Measurements from ENCODE around the gene USF2. TPM values are rescaled to one million over a fixed set of nuclear protein-coding genes. Genes with fewer than 3 reads are reported as not detected.

Gene USF2
- polyA plus RNA-seq, 1 experiment, result 55.6 TPM

GRCh38 chr19:35320065-35320713 lies 51.4 kb downstream of the USF2 start:
- CTCF ChIA-PET, result interaction anchor here (0.7 kb wide), 1 partner anchor 264 kb away, joined by 3 read pairs; no protein-coding TSS in a partner anchor

GRCh38 chr19:35321291-35321690 lies 52.5 kb downstream of the USF2 start:
- Histone ChIP-seq H3K4me3 (ENCODE audit: low read depth, low read length) (no peak overlapping the region), H3K9me3 (ENCODE audit: control insufficient read depth, insufficient read depth, low read length) (peaks cover 4% of the 10 kb centered on the region; the same call in 1 of the 2 replicates), H3K27ac (ENCODE audit: low read depth, low read length) (no peak overlapping the region), H3K27me3 (ENCODE audit: control insufficient read depth, insufficient read depth, low read length) (no peaks in the 10 kb centered on the region)
- POLR2A ChIA-PET, result no interaction called here
- DNase-seq (ENCODE audit: low read depth, low spot score), result no peak
- CTCF ChIA-PET, result no interaction called here
- TF ChIP-seq CTCF (IDR thresholded peaks at IDR 0.05; ENCODE audit: low read depth, low read length), result no peak

More at GRCh38 chr19:35320065-35320713, 51.4 kb downstream of the USF2 start:
- no peaks in the 10 kb centered on the region for H3K27me3 ChIP-seq (ENCODE audit: control insufficient read depth, insufficient read depth, low read length)
- peaks cover 4% of the 10 kb centered on the region; the same call in 1 of the 2 replicates for H3K9me3 ChIP-seq (ENCODE audit: control insufficient read depth, insufficient read depth, low read length)
- DNase-seq (ENCODE audit: low read depth, low spot score), result no peak
- TF ChIP-seq CTCF (IDR thresholded peaks at IDR 0.05; ENCODE audit: low read depth, low read length), result no peak
- H3K4me3 ChIP-seq (ENCODE audit: low read depth, low read length), result no peak overlapping the region
- POLR2A ChIA-PET, result no interaction called here
- no peak overlapping the region for H3K27ac ChIP-seq (ENCODE audit: low read depth, low read length)

- no peak overlapping the region for H3K27ac ChIP-seq (ENCODE audit: low read depth, low read length)
- peaks cover 4% of the 10 kb centered on the region; the same call in 1 of the 2 replicates for H3K9me3 ChIP-seq (ENCODE audit: control insufficient read depth, insufficient read depth, low read length)
- CTCF ChIA-PET, result no interaction called here
- no peak for TF ChIP-seq CTCF (IDR thresholded peaks at IDR 0.05; ENCODE audit: low read depth, low read length)
- POLR2A ChIA-PET, result no interaction called here
- no peak overlapping the region for H3K4me3 ChIP-seq (ENCODE audit: low read depth, low read length)
- peaks cover 5% of the 10 kb centered on the region for H3K27me3 ChIP-seq (ENCODE audit: control insufficient read depth, insufficient read depth, low read length)
- no peak for DNase-seq (ENCODE audit: low read depth, low spot score)
These were observed 53.3 kb downstream of the USF2 start for GRCh38 chr19:35322014-35322413.

GRCh38 chr19:35327642-35328041 lies 58.9 kb downstream of the USF2 start:
- Histone ChIP-seq H3K9me3 (ENCODE audit: control insufficient read depth, insufficient read depth, low read length) (no peaks in the 10 kb centered on the region), H3K27ac (ENCODE audit: low read depth, low read length) (no peak overlapping the region), H3K27me3 (ENCODE audit: control insufficient read depth, insufficient read depth, low read length) (peaks cover 8% of the 10 kb centered on the region), H3K4me3 (ENCODE audit: low read depth, low read length) (no peak overlapping the region)
- 0 out of 2 replicates have a peak, but pooled peaks have one; percentile 21 for TF ChIP-seq CTCF (IDR thresholded peaks at IDR 0.05; ENCODE audit: low read depth, low read length)
- DNase-seq (ENCODE audit: low read depth, low spot score), result no peak
- ChIA-PET POLR2A (no interaction called here), CTCF (interaction anchor here (0.6 kb wide), 1 partner anchor 277 kb away, joined by 3 read pairs; no protein-coding TSS in a partner anchor)

GRCh38 chr19:35328851-35329285 lies 60.1 kb downstream of the USF2 start, which contains the start of gene CD22:
Gene CD22, plus strand, starts transcription at chr19:35329187. Its CDS starts 2,854 bp downstream, at chr19:35332041.
- TF ChIP-seq CTCF (IDR thresholded peaks at IDR 0.05; ENCODE audit: low read depth, low read length), result no peak
- DNase-seq (ENCODE audit: low read depth, low spot score), result no peak
- H3K27ac ChIP-seq (ENCODE audit: low read depth, low read length), result no peak within 1 kb of the TSS
- ChIA-PET CTCF (no interaction called here), POLR2A (no interaction called here)
- peaks cover 8% of the 10 kb centered on the region for H3K27me3 ChIP-seq (ENCODE audit: control insufficient read depth, insufficient read depth, low read length)
- no peaks in the 10 kb centered on the region for H3K9me3 ChIP-seq (ENCODE audit: control insufficient read depth, insufficient read depth, low read length)
- no peak within 1 kb of the TSS for H3K4me3 ChIP-seq (ENCODE audit: low read depth, low read length)

All from AG04450 (cell line).